ENCODE data around the gene DOCK9.
A peak's percentile ranks its signal among the peaks of the same experiment; 100 is the strongest.

Gene DOCK9

DNA sequence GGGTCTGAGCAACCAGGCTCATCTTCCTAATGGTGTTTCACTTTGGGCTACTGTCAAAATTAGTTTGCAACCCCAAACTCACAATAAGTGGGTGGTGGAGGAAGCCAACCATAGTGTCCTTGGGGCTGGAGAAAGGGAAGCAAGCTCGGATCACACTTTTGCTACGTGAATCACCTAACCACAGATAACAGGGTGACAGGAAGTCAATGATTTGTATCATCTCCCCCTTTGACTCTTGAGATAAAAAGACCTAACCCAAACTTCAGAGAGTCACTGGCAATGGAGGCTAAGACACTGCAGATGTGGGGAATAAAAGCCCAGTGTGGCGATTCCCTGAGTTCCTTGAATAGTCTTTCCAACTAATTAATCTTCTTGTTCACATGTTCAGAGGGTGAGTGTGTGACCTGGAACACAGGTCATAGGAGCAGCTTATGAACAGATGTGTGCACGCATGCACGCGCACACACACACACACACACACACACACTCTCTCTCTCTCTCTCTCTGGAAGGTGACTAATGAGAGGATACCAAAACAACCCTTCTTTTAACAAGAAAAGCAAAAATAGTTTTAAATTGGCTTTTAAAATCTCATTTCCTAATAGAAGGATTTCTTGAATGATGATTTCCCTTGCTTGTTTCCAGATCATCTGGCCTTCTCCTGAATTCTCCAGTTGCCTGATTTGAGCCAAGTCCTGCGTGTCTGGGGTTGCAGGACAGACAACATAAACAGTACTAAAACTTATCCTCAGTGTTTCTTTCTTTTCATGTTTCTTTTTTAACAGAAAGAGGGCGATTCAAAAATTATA is 21.2 kb upstream of the DOCK9 start:
- peak; percentile 18 for DNase-seq

DNA sequence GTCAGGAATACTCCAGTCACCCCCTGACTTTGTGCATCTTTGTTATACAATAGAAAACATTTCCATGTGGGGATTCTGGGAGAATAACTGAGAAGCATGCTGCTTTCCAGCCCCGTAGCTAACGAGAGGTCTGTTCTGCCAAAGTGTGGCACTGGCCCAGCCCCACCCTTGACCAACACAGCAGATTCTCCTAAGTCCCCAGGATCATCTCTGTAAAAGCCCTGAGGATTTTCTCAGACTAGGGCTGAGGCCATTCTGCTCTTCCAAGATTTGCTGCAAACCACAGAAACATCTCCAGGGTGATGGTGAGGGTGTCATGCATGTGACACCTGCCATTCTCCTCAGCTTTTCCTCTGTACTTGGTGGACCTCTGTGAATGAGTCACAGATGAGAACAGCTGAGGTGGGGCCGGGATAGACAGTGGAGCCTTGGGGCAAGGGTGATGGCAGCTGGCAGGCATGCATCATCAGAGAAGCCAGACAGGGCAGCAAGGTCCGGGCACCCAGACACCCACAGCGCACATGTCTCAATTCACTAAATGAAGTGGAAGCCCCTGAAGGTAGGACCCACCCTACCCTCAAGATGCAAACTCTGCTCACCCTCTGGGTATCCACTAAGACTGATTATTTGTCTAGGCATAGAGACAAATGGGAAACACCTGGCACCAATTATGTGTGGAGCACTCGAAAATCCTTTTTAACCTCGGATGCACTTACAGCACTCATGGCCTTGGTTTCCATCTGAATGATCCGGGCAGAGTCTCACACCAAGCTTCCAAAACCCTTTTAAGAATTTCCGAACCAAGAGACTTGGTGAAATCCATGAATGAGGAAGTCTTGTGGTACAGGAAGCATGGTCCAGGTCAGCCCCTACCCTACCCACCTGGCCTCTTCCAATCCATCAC is 20.1 kb upstream of the DOCK9 start:
- DNase-seq: no peak

DNA sequence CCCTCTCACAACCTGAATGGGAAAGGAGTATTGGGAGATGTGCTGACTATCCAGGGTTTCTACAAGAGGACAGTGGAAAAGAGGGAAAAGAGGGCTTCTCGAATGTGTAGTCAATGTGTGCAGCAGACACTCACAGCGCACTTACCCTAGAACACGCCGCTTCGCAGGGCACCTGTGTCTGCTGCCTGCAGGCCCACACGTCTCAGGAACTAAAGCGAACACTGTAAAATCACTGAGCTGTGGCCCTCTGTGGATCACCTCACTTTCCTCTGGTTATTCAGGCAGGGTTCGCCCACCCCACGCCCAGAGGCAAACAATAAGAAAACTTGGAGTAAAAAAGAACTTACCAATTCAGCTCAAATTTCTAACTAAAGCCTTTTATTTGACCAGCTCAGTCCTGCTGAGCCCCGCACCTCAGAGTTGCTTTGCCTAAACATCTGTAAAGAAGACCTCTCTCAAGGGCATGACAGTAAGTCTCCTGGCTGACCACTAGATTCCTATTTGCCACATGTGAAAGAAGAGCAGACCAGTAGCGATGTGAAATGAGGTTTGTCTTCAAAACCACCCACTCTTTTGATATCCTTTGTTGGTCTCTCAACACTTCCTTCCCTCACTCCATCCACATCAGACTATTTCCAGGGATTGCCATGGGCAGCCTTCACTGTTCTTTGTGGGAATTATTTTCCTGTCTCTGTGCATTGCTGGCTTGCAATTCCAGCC is 19.3 kb upstream of the DOCK9 start:
- DNase-seq: no peak

DNA sequence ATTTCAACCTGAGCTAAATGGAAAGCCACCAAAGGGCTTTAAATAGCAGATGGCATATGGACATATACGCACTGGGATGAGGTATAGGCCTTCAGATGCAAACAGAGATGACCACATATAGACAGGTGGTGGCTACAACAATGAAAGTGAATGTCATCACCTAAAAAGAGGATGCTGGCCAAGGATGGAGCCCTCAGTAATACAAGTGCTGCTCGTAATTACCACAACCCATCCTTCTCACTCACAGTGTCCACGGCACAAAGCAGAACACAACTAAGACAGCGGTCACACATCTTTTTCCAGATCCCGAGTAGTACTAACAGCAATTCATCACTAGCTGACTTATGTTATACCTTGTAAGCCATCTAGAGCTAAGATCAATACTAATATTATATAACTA is 18.2 kb upstream of the DOCK9 start:
- DNase-seq: no peak

DNA sequence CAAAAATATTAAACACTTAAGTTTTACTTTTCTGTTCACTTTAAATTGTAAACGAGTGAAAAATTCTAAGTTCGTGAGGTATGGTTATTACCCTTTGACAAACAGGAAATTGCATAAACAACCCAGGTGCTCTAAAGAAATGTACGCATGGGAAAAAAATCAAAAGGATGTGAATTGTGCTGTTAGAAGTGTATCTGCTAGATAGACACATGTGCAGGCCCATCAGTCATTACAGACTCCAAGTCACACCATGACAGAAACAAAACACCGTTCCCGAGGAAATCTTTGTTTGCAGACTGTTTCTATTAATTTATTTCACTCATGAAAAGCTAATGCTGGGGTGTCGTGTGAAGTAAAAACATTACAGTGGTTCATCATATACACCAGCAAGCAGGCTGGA is 17.0 kb upstream of the DOCK9 start:
- no peak for DNase-seq

DNA sequence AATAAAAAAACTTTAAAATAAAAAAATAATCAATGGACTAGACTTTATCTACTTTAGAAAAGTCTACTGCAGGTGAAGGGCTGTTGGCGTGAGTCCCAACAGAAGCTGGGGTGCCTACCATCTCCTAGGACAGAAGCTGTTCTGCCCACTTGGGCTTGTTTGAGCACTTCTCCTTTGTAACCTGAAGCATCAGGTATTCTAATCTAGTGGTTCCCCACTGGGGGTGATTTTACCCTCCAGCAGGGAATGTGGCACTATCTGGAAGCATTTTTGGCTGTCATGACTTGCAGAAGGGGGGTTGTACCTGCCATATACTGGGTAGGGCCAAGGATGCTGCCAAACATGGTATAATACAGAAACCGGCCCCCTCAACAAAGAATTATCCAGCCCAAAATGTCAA is 16.2 kb upstream of the DOCK9 start:
- DNase-seq: no peak

DNA sequence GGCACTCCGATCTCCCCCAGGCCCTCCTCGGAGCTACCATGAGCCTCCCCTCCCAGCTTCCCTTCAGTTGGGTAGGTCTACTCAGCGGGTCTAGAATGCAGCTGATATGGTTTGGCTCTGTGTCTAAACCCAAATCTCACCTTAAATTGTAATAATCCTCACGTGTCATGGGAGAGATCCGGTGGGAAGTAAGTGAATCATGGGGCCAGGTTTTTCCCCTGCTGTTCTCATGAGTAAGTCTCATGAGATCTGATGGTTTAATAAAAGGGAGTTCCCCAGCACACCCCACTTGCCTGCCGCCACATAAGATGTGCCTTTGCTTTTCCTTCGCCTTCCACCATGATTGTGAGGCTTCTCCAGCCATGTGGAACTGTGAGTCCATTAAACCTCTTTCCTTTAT is 14.5 kb upstream of the DOCK9 start:
- no peak for DNase-seq

DNA sequence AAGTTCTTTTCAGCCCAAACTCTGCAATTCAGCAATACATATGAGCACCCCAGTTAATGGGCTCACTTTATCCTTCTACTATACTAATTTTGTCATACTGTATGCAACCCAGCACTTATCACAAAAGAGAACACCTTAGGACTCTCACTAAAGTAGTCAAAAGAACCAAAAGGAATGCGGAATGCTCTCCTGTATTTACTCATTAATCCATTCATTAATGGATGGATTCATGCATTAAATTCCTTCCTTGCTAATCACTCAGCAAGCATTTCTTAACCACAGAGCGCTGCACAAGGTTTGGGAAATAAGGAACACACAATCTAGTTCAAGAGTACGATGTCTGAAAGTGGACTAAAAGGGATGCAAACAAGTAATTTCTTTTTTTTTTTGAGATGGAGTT is 12.8 kb upstream of the DOCK9 start:
- no peak for DNase-seq

DNA sequence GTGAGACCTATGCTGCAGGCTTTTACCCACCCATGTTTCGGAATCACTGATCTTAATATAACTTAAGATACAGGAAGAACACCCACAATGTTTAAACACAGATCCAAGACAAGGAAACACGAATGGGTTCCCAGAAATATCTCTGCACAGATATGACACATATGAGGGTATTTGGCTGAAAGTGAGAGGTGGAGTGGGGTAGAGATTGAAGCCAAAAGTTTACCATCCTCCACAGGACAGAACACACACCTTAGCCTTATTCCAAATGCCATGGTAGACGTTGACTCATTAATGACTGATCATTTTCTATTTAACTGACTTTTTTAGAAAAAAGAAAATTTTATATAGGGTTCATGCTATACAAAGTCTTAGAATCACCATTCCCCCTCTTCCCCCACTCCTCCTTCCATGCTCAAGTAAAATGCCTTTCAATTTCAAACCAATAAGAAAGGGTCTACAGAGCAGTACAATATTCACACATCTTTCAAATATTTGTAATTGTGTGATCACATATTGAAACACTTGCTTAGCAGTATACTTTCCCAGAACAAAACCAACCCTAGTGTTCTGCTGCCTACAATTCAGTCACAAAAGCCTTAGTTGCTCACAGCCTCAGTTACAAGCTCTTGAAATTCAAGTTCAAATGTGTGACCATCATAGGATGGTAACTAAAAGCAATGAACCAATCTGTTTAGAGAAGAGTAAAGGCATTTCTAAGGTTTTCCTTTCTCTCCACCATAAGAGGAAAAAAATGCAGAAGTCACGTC is 11.8 kb upstream of the DOCK9 start:
- no peak for DNase-seq

DNA sequence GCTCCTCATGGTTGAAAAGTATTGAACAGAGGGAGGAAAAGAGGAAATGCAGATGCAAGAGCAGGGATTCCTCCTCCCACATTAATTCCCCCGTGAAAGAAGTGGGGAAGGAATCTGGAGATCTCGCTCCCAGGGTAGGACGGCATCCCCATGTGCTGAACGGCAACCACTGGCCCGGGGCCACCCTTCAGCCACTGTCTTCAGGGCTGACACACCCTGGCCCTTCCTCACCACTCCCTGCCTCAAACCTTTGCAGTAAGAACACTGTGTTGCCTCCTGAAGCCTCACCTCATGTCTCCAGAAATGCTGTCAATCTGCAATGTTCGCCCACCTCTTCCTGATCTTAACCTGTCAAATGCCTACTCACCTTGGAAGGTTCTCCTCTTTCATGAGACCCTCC is 10.9 kb upstream of the DOCK9 start:
- DNase-seq: no peak

DNA sequence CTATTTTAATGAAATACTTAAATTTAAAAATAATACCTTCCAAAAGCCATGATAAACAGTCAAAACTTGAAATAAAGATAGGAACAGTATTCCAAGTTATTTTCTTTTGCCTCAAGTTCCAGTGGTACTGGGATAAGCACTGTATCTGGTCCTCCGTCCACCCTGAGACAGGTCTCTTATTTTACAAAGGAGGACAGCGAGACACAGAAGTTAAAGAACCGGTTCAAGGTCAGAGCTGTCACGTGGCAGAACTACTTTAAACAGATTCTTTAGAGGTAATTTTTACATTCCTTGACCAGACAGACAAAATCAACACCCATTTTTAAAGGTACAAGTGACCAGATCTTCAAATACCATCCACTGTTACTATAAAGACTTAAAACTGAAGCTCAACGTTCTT is 10.4 kb upstream of the DOCK9 start:
- DNase-seq: no peak

DNA sequence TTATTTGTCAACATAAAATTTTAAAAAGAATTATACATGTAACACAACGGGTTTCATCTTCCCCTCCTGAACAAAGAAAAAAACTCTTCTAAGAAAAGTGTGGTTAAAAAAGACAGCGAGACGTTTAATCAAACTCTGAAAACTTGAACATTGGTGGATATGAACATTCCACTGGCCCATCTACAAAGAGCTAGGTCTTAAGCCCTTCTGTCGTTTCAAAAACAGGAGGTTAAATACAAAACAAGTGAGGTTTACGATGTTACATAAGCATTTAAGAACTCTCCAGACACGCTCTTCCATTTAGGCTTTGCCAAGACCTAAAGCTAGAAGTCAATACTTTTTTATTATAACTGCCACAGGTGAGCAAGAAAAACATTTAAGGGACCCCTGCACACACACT is 9.4 kb upstream of the DOCK9 start:
- DNase-seq: no peak

DNA sequence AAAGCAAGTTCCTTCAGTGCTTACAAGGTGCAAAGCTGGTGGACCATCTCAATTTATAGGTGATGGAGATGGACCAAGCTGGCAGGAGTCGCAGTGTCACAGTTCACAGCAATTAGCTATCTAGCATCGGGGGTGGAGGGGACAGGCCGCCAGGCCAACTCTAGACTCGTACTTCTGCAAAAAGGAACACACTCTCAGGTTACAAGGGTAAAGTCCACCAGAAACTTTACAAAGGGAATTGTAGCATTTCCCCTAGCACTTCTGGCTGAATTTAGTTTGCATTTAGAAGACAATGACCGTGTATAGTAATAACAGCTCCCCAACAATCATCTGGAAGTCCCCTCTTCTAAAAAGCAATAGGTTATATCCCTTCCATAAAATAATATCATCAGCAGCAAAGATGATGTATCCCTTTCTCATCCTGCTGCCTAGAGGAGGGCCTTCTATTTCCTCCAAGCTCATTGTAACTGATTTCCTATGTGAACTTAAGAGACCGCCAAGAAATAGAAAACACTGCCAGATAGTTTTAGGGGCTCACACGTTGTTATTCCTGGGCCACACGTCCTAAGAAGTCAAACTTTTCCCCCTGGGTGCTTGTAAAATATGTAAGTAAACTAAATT is 8.5 kb upstream of the DOCK9 start:
- no peak for DNase-seq

DNA sequence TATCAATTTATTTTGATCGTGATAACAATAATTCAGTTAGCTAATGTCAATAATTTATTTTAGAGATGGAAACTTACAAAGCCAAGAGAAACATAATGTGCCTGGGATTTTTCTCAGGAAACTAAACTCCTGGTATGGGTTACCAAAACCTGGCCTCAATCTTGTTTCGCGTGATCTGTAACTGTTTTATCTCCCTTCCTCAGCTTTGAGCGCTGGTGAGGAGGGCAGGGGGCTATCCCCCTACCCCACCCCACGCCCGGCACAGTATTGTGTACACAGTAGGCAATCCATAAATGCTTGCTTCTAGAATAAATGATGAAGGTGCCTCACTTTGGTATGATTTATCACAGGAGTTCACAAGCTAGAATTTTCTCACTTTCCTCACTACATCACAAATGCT is 7.7 kb upstream of the DOCK9 start:
- DNase-seq: no peak

DNA sequence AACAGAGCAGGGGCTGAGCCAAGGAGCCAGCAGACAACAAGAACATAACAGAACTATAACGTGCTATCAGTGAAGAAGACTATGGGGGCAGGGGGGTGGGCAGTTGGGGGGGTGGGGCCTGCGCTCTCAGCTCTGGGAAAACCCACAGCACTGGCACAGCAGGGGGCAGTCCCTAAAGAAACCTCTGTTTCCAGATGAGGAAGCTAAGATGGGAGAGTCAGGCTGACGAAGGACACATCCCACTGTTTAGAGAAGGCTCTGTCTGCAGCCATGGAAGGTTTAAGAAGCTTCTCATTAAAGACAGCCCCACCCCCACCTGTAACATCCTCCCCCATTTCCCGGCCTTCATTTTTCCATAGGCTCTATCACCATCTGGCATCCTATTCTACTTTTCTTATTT is 7.1 kb upstream of the DOCK9 start:
- DNase-seq: no peak

DNA sequence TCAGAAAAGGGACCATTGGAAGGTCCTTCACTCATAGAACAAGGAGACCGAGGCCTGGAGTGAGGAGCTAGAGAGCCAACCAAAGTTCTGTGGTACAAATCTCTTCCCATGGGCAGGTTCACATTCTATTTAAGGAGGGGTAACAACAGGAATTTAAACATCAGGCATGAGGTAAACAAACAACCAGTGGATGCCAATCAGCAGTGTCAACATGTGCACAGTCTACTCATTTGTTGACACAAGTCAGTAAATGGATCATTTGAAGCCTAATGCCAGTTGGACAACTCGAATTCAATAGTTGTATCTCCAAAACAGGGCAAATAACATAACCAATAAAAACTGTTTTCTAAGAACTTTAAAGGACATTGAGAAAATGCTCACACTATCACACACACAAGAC is 6.3 kb upstream of the DOCK9 start:
- no peak for DNase-seq

DNA sequence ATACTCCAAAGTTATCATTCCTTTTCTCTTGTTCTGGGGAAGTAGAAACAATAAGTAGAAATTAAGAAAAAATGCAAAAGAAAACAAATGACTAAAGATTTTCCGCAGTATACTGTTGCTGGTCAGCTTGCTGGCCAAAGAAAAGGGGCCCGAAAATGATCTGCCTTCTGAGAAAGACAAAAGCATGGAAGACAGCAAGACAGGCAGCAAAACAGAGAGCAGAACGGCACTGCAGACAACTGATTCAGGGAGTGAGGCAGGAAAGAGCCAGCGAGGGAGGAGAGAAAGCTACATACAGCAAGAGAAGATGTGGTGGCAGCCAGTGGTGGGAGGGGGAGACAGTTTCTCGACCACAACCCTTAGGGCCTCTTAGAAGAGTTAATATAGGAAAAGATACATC is 5.3 kb upstream of the DOCK9 start:
- no peak for DNase-seq

DNA sequence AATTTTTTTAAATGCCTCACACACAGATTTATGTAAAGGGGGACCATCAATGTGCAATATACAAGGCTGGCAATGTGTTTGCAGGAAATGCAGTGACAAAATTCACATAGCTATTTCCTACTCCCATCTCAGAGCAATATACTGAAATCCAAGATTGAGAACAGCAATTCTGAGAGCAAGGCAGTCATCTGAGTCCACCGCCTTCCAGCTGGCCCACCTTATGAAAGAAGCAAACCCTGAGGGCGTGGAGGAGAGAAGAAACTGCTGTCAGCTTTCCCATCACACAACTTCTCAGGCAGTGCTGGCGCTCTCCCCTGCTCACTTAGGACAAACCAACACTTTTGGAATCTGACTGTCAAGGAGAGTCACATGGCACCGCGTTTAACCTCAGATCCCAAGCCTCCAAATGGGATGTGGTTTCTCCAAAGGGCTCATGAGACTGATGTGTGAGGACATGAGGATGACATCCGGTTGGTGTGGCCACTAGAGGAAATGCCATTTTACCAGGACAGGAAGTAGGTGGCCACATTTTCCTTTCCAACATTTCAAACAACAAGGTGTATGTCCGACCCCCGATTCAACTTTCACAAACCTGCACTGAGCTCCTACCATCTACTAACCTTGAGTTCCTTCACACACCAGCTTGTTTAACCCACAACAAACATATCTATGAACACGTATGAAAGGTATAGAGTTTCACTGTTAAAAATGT is 3.7 kb upstream of the DOCK9 start:
- DNase-seq: no peak

DNA sequence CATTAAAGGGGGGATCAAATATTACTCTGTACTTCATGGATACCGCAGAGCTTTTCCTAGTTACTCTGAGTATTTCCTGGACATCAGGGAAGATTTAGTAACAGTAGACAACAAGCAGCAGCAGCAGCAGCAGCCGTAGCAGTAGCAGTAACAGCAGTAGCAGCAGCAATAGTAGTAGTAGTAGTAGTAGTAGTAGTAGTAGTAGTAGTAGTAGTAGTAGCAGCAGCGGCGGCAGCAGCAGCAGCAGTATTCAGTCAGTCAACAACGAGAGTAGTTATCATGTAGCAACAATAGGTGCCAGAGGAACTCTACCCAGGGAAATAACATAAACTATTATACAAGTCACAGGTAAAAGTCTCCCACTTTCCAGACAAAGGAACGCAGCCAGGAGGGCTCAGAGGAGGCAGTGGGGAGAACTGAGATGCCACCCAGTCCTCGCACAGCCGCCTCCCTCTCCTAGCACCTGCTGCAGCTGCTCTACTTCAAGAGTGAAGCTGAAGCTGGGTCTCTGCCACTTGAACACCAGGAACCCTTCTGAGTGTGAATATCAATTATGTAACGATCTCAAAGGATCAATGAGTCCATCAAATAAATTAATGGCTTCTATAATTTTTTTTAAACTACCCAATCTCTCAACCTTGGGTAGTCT is 1.3 kb upstream of the DOCK9 start:
- no peak for DNase-seq

DNA sequence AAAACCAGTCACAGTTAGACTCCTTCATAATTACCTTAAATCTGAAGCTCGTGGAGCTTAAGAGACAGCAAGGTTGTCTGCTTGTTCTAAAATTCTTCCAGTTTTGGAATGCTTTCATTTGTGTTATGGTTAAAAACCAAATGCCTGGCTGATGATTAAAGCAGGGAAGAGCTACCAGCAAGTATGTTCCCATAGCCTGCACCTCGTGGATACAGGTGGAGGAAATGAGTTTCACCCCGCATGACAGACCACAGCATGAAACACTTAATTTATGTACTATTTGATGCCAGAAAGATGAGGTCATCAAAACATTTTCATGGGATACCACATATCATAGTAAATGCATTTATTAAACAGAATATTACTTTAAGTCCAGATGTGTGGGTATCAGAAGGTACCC is 416 bp upstream of the DOCK9 start:
- no peak for DNase-seq

DNA sequence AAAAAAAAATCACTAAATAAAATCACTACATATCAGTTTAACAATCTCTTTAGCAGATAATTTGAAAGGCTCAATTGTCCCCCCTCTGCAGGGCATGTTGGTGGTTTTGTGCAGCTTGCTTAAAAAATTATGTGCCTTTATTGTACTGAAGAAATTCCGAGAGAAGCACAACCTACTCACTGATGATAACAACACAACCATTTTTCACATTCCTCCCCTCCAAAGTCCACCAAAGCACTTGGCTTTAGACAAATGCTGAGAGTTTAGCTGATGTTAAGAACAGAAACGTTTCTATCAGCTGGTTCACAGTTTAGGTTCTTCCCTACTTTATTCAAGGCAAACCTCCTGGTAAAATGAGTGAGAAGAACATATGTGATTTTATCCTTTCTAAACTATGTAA is 923 bp downstream of the DOCK9 start:
- DNase-seq: no peak

Data from CD4-positive, alpha-beta T cell treated with Interleukin-15 for 1 hour (primary cell).